ENCODE data around the gene EGFR. TPM values are rescaled to one million over a fixed set of nuclear protein-coding genes. Genes with fewer than 3 reads are reported as not detected.
A peak's percentile ranks its signal among the peaks of the same experiment; 100 is the strongest.

The EGFR gene
- total RNA-seq, 1 donor from 2014 or later = 62.7 TPM

DNA sequence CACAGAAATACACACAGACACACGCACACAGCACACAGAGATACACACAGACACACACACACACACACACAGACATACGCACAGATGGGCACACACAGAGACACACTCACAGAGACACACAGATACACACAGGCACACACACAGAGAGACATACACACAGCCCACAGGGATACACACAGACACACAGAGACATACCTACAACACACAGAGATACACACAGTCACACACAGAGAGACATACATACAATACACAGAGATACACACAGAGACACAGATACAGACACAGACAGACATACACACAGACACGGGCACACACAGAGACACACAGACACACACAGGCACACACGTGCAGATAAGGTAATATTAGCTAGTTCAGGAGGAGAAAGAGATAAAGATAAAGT lies 76.9 kb downstream of the EGFR start:
- DNase-seq (no peak), ATAC-seq (no peak)
- no peak overlapping the region for H3K4me3 ChIP-seq
- H3K27me3 ChIP-seq (ENCODE audit: low read depth) = no peaks in the 10 kb centered on the region
- intact Hi-C loops (cut with DNase I) = no loop called here
- TF ChIP-seq, protein P1, sequence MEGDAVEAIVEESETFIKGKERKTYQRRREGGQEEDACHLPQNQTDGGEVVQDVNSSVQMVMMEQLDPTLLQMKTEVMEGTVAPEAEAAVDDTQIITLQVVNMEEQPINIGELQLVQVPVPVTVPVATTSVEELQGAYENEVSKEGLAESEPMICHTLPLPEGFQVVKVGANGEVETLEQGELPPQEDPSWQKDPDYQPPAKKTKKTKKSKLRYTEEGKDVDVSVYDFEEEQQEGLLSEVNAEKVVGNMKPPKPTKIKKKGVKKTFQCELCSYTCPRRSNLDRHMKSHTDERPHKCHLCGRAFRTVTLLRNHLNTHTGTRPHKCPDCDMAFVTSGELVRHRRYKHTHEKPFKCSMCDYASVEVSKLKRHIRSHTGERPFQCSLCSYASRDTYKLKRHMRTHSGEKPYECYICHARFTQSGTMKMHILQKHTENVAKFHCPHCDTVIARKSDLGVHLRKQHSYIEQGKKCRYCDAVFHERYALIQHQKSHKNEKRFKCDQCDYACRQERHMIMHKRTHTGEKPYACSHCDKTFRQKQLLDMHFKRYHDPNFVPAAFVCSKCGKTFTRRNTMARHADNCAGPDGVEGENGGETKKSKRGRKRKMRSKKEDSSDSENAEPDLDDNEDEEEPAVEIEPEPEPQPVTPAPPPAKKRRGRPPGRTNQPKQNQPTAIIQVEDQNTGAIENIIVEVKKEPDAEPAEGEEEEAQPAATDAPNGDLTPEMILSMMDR (IDR thresholded peaks at IDR 0.05) = no peak
- no peaks in the 10 kb centered on the region for H3K9me3 ChIP-seq
- no peak overlapping the region for H3K27ac ChIP-seq
- H3K36me3 ChIP-seq = no peaks in the 10 kb centered on the region
- peaks cover 52% of the 10 kb centered on the region for H3K4me1 ChIP-seq

DNA sequence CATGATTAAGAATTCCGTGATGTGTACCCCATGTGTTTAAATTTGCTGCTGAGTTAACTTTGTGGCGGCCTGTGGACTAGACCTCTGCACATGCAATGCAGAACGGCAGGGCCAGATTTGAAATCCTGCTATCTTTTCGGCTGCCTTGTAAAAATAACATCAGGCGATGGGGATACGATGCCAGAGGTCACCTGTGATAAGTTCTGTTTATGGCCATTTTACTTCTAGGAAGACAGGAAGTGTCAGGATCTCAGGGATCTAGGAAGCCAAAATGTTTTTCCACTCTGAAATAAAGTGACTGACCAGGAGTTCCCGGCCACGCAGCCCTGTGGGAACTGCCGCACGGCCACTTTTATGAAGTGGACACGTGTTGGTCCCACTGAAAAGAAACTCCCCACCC lies 77.5 kb downstream of the EGFR start:
- no peaks in the 10 kb centered on the region for H3K9me3 ChIP-seq
- no peaks in the 10 kb centered on the region for H3K27me3 ChIP-seq (ENCODE audit: low read depth)
- intact Hi-C loops (cut with DNase I) = no loop called here
- TF ChIP-seq, protein P1 (IDR thresholded peaks at IDR 0.05) = no peak
- no peaks in the 10 kb centered on the region for H3K36me3 ChIP-seq
- H3K4me3 ChIP-seq = no peak overlapping the region
- H3K4me1 ChIP-seq = peaks cover 55% of the 10 kb centered on the region
- no peak overlapping the region for H3K27ac ChIP-seq
- ATAC-seq (no peak), DNase-seq (no peak)

DNA sequence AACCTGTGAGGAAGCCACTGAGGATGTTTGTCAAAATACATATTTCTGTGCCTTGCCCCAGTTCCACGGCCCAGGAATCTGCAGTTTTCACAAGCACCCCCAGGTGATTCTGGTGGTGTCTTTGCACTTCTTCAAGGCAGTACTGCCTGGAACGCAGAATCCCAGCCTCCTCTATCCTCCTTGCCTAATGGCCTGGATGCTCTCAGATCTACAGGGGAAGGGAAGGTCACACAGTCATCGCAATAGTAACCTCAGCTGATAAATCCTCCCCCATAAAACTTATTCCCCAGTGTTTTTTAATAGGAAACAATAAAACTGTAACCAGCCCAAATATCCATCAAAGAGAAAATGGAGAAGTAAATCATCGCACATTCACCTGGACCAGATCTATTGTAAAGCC lies 78.3 kb downstream of the EGFR start:
- TF ChIP-seq, protein P1 (IDR thresholded peaks at IDR 0.05) = no peak
- no peaks in the 10 kb centered on the region for H3K9me3 ChIP-seq
- intact Hi-C loops (cut with DNase I) = no loop called here
- H3K27ac ChIP-seq = no peak overlapping the region
- no peaks in the 10 kb centered on the region for H3K36me3 ChIP-seq
- DNase-seq (no peak), ATAC-seq (no peak)
- peaks cover 52% of the 10 kb centered on the region for H3K4me1 ChIP-seq
- no peak overlapping the region for H3K4me3 ChIP-seq
- no peaks in the 10 kb centered on the region for H3K27me3 ChIP-seq (ENCODE audit: low read depth)

DNA sequence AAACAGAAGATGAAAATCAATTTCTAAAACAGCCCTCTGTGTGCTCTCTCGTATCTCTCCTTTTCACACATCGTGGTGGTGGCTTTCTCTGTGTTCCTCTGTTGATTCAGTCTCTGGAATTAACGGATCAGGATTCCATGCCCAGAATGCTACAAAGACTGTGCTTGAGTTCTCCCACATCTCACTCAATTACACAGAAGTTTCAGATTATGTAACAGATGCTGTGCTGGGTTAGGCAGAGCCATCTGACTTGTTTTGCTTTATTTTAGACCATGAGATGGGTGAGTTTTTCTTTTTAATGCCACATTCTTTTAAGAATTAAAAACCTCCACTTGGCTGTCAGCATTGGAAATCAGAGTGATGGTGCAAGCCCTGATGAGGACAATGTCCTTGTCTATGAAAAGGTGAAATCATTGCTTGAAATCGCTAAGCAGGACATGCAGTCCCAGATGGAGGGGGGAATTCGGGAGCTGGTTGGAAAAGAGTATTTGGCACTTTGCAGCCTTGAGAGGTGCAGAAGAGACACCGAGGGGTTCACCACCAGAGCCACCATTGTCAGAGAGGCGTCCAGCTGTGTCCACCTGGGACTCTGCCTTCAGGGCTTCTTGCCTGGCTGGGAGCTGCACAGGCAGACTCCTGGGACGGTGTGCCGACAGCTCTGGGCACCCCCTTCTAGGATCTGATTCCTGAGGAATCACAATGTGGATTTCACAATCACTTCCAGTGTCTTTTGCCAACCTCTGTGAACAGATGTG lies 80.4 kb downstream of the EGFR start:
- no peaks in the 10 kb centered on the region for H3K27me3 ChIP-seq (ENCODE audit: low read depth)
- H3K36me3 ChIP-seq = no peaks in the 10 kb centered on the region
- H3K27ac ChIP-seq = peak overlapping the region; percentile 29
- DNase-seq (no peak), ATAC-seq (peak in 1 of 2 donors; percentile 11)
- intact Hi-C loops (cut with DNase I) = no loop called here
- TF ChIP-seq, protein P1 (IDR thresholded peaks at IDR 0.05) = no peak
- no peaks in the 10 kb centered on the region for H3K9me3 ChIP-seq
- no peak overlapping the region for H3K4me3 ChIP-seq
- peaks cover 39% of the 10 kb centered on the region for H3K4me1 ChIP-seq

DNA sequence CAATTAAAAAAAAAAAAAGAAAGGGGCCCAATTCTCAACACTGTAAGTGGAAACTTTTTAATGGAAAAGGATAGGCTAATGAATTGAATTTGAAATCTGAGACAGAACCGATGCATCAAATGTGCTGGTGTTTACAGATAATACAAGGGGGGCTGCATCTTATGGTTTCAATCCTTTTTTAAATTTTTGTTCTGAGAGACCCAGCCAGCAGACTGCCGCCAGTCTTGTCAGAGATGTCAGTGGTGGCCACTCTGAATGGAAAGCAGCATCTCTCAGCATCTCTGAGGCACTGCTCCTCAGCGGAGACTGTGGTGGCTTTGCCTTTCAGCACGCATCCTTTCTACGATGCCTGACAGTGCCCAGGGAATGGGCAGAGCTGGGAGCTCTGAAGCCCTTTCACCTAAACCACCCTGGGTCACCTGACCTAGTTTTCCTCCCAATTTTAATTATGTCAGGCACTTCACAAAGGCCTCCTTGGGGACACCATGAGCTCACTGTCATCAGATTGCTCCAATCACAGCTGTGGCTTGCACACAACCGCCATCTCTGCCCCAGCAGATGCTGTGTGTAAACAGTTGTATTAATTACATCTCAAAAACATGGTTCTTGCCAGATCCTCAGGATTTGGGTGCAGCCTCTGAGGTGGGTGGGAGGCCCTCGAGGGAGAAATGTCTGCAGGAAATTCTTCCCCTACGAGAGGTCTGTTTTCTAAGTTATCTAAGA lies 81.2 kb downstream of the EGFR start:
- no peak overlapping the region for H3K4me3 ChIP-seq
- DNase-seq (no peak), ATAC-seq (peak; percentile 3 to 18)
- no peaks in the 10 kb centered on the region for H3K9me3 ChIP-seq
- H3K36me3 ChIP-seq = no peaks in the 10 kb centered on the region
- no peaks in the 10 kb centered on the region for H3K27me3 ChIP-seq (ENCODE audit: low read depth)
- H3K4me1 ChIP-seq = peaks cover 42% of the 10 kb centered on the region
- TF ChIP-seq, protein P1 (IDR thresholded peaks at IDR 0.05) = no peak
- H3K27ac ChIP-seq = peak overlapping the region; percentile 64
- intact Hi-C loops (cut with DNase I) = no loop called here
